ENCODE results near the gene HNRNPL.
"Not testable (repeated sequence)": the region's sequence is repeated elsewhere in the genome, so short reads cannot be mapped to it uniquely, and the experiment has no call there.

The HNRNPL gene

DNA sequence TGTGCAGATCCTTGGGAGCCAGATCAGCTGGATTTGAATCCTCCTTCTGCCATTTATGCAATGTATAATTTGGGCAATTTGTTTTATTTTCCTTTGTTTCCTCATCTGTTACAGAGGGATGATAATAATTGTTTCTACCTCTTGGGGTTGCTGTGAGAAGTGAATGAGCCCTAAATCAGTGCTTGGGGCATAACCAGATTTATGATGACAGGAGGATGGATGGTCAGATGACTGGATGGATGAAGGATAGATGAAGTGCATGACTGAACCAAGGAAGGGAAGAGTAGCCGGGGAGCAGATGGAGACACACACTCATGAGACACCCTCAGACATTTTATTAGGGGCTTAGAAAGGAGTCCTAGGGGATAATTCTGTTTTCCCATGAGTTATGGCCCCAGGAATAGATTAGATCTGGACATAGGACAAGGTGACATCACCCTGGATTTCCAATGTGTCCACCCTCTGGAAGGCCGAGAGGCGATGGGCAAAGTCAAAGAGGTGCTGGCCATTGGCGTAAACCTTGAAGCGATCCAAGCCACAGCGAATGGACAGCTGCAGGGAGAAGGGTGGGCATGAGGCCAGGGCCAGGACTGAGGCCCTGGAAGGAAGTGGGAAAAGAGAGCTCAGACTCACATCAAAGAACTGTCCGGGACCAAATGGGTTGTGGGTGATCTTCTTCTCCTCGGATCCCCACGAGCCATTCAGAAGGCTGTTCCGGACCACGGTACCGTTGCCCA lies 48.3 kb downstream of the HNRNPL start:
- no peak for DNase-seq (ENCODE audit: low read depth)

DNA sequence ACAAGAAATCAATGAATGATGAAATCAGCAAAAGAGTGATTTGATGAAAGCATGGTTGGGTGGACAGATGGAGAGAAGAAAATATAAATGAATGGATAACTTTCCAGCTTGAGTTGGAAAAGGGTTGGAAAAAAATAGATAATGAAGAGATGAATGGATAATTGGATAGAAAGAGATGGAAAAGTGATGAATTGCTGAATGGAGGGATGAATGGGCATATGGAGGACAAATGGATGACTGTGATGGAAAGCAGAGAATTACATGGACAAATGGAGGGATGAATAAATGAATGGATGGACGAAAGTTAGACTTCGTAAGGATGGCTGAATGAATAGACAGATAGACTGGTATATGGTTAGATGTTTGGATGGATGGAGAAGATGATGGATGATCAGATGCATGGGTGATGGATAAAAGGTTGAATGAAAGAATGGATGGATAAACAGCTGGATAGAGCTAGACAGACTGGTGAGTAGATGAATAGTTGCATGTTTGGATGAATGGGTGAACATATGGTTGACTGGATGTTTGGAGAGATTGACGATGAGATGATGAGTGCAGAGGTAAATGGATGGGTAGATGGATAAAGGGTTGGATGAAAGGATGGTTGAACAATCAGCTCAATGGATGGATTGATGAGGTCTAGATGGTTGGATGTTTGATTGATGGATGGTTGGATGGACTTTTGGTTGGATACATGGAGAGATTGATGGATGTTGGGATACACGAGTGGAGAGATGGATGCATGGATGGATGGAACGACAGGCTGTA lies 49.0 kb downstream of the HNRNPL start:
- no peak for DNase-seq (ENCODE audit: low read depth)

DNA sequence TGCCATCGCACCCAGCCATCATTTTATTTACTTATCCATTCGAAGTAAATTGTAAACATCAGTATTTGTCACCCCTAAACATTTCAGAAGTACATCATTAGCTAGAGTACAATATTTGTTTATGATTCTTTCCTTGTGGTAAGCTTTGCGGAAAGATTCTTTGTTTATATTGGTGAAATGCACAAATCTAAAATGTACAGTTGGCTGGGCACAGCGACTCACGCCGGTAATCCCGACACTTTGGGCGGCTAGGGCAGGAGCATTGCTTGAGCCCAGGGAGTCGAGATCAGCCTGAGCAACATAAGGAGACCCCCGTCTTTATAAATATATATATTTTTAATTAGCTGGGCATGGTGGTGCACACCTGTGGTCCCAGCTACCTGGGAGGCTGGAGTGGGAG lies 50.7 kb downstream of the HNRNPL start:
- no peak for DNase-seq (ENCODE audit: low read depth)

DNA sequence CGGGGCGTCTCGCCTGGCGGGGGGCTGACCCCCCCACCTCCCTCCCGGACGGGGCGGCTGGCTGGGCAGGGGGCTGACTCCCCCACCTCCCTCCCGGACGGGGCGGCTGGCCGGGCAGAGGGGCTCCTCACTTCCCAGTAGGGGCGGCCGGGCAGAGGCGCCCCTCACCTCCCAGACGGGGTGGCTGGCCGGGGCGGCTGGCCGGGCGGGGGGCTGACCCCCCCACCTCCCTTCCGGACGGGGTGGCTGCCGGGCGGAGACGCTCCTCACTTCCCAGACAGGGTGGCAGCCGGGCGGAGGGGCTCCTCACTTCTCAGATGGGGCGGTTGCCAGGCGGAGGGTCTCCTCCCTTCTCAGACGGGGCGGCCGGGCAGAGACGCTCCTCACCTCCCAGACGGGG lies 52.0 kb downstream of the HNRNPL start:
- not testable (repeated sequence) for DNase-seq (ENCODE audit: low read depth)

GRCh38 chr19:38796154-38796553 lies 53.6 kb downstream of the HNRNPL start:
- DNase-seq (ENCODE audit: low read depth) = no peak

DNA sequence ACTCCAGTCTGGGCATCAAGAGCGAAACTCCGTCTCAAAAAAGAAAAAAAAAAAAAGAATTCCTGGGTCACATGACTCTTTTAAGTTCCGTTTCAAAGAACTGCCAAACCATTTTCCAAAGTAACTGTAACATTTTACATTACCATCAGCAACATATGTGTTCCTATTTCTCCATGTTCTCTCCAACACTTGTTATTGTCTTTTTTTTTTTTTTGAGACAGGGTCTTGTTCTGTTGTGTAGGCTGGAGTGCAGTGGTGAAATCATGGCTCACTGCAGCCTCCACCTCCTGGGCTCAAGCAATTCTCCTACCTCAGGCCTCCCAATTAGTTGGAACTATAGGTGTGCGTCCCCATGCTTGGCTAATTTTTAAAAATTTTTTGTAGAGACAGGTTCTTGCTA lies 54.2 kb downstream of the HNRNPL start:
- no peak for DNase-seq (ENCODE audit: low read depth)

GRCh38 chr19:38793671-38794070 lies 56.1 kb downstream of the HNRNPL start:
- DNase-seq (ENCODE audit: low read depth) = no peak

DNA sequence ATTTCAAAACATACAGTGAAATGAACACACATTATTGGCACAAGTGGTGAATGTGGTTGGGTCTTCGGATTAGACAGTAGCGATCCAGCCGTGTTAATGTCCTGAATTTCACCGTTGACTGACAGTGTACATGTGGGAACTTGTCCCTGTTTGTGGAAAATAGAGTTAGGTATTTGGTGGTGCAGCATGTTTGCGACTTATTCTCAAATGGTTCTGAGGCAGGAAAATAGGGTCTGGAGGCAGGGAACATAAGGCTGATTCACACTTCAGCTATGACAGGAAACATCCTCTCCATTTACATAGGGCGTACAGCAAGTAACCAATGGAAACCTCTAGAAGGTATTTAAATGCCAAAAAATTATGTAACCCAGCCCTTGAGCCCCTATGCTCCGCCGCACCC lies 56.6 kb downstream of the HNRNPL start:
- no peak for DNase-seq (ENCODE audit: low read depth)

GRCh38 chr19:38792250-38793111 lies 57.3 kb downstream of the HNRNPL start:
- no peak for DNase-seq (ENCODE audit: low read depth)

GRCh38 chr19:38791451-38792064 lies 58.2 kb downstream of the HNRNPL start:
- DNase-seq (ENCODE audit: low read depth) = not testable (repeated sequence)

DNA sequence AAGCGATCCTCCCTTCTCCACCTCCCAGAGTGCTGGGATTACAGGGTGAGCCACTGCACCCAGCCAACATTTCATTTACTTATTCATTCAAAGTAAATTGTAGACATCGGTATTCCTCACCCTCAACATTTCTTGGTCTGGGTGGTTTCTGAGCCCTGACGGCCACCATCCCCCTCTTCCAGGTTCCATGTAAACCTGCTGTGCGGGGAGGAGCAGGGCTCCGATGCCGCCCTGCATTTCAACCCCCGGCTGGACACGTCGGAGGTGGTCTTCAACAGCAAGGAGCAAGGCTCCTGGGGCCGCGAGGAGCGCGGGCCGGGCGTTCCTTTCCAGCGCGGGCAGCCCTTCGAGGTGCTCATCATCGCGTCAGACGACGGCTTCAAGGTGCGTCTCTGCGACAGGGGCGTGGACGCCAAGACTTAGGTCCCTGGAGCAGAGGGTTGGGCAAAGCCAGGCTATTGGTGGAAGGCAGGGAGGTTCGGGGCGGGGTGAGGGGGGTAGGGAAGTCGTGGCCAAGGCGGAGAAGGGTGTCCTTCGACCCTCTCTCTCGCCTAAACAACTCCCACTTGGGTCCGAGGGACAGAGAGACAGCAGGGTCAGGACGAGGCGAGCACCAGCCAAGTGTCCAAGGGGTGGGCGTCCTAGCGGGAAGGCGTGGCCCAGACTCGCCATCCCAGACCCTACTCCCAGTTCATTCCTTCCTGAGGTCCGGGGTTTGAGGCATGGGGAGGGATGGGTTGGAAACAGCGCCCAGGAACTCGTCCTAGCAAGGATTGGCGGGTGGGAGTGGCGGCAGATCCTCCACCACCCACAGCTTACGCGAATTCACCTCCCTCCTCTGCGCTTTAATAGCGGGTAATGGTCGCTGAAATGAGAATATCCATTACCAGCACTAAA lies 59.0 kb downstream of the HNRNPL start:
- DNase-seq (ENCODE audit: low read depth) = not testable (repeated sequence)

GRCh38 chr19:38788478-38789243 lies 61.1 kb downstream of the HNRNPL start, which contains the start of gene LGALS7B:
Gene LGALS7B, plus strand, starts transcription at chr19:38789200. Its CDS starts 27 bp downstream, at chr19:38789227.
- DNase-seq (ENCODE audit: low read depth) = no peak

GRCh38 chr19:38786572-38787265 lies 63.1 kb downstream of the HNRNPL start:
- DNase-seq (ENCODE audit: low read depth) = no peak
